ENCODE measurements around the gene C11orf58.

Gene C11orf58

GRCh38 chr11:16805938-16806337 is 67.5 kb downstream of the C11orf58 start:
- DNase-seq, result no peak

DNA sequence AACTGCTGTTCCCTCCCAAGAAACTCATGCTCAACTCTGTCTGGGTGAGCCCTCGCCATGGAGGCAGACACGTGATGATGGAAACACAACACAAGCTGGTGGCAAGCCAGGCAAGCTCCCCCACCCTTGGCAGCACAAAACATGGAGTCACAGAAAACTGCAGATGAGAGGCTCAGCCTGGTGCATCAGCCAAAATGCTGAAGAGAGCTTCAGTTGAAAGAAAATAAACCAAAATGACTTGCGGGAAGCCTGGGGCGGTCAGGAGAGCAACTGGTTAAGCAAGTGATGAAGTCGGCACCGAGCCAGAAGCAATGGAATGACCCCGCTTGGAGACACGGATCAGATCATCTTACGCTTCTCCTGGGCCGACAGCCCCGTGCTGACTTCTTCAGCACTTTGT is 68.3 kb downstream of the C11orf58 start:
- no peak for DNase-seq

DNA sequence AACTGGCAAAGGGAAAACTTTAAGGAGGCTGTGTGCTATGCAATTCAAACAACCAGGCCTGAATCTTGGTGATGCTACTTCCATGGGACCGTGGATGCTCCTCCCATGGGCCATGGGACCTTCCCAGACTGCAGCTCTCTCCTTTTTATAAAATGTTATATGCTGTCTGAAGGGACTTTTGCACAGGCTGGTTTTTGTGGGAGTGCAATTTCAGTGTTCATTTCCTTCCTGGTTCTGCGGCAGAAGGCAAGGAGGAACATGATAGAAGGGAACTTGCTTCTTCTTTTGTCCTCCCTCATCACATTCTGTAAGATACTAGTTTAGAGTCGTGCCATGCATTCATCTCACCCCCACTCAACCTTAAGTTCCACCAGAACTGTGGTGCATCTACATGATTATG is 68.9 kb downstream of the C11orf58 start:
- DNase-seq, result no peak
